Activated naive CD4-positive, alpha-beta T cell treated with anti-CD3 and anti-CD28 coated beads, Interleukin-2, amount 50 U/mL, for 72 hours (primary cell): ENCODE results near the gene ZACN. TPM values are rescaled to one million over a fixed set of nuclear protein-coding genes. Genes with fewer than 3 reads are reported as not detected.

Experiments used
- ATAC-seq, 2 donors: fragments of 150-1000 bp; cut with Tn5 transposase; 2 replicates each; pipeline ENCODE4 v1.10.0; 2021; ENCODE audit warnings: mild to moderate bottlenecking in 2 of 2, moderate library complexity in 2 of 2
- DNase-seq, 2 donors: peaks; one replicate each; pipeline ENCODE4 v3.0.0; 2021 to 2022; ENCODE audit warnings: low spot score in 2 of 2
- H3K27ac Mint-ChIP-seq, 2 donors: one replicate each; pipeline ENCODE4 v1.8.0; 2022; ENCODE audit warnings: mild to moderate bottlenecking in 2 of 2, mixed read lengths in 2 of 2
- H3K36me3 Mint-ChIP-seq, 2 donors: one replicate each; pipeline ENCODE4 v1.8.0; 2022; ENCODE audit warnings: mixed read lengths in 2 of 2
- H3K9me3 Mint-ChIP-seq, 2 donors: one replicate each; pipeline ENCODE4 v1.8.0; 2022; ENCODE audit warnings: mixed read lengths in 2 of 2
- total RNA-seq, 2 donors: library from RNA; stranded (reverse); gene quantifications; one replicate each; pipeline ENCODE4 v1.2.3, GENCODE V29; 2022

Gene ZACN
- total RNA-seq, 2 donors from 2014 or later = 6.8 to 15.7 TPM

DNA sequence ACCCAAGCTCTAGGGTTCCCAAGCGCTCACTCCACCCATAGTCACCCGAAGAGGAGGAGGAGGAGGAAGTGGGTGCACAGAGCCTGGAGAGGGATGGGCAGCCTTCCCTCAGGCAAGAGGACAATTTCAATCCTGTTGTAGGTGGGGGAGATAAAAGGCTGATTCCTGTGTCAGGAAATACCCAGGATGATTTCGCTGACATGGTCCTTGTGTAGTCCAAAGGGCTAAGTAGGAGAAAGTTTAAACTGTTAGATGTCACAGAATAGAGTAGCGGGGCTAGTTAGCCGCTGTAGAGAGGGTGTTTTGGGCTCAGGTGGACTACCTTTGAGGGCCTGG, 25.9 kb downstream of the ZACN start:
- peak overlapping the region; percentile 22 to 94 for H3K27ac Mint-ChIP-seq
- no peak for ATAC-seq

DNA sequence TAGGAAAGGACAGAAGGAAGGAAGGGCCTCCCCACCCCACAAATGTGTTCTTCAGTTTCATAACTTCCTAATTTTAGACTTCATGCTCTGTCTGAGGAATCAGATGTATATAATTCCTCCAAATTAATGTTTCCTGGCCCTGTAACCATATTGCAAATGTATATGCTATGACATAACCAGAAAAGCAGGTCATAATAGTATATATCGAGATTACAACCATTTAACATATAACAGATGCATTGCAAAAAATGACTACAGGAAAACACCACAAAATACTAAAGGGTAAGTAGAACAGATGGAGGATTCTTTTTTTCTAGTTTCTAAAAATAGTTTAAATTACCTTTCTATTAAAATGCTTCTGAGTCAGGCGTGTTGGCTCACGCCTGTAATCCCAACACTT, 27.7 kb downstream of the ZACN start:
- Mint-ChIP-seq H3K9me3 (no peaks in the 10 kb centered on the region), H3K27ac (no peak overlapping the region), H3K36me3 (peaks cover 7 to 16% of the 10 kb centered on the region in 2 donors)
- DNase-seq = no peak
- ATAC-seq = no peak

More for the DNA sequence above, 25.9 kb downstream of the ZACN start:
- Mint-ChIP-seq H3K36me3 (peaks cover 11 to 18% of the 10 kb centered on the region in 2 donors), H3K9me3 (no peaks in the 10 kb centered on the region)
- DNase-seq = no peak

DNA sequence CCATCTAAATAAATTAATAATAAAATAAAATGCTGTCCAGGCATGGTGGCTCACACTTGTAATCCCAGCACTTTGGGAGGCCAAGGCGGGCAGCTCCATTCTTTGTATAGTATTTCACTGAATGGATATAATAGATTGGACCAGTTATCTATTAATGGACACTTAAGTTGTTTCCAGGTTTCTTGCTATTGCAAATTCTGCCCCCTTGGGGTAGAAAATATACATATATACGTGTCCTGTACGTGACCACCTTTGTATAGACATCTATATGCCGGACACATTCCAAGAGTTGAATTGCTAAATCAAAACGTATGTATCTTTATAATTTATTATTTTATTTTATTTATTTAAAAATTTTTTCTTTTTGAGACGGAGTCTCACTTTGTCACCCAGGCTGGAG, 28.5 kb downstream of the ZACN start:
- DNase-seq (no peak), ATAC-seq (no peak)
- Mint-ChIP-seq H3K36me3 (peaks cover 7 to 14% of the 10 kb centered on the region in 2 donors), H3K9me3 (no peaks in the 10 kb centered on the region), H3K27ac (no peak overlapping the region)

DNA sequence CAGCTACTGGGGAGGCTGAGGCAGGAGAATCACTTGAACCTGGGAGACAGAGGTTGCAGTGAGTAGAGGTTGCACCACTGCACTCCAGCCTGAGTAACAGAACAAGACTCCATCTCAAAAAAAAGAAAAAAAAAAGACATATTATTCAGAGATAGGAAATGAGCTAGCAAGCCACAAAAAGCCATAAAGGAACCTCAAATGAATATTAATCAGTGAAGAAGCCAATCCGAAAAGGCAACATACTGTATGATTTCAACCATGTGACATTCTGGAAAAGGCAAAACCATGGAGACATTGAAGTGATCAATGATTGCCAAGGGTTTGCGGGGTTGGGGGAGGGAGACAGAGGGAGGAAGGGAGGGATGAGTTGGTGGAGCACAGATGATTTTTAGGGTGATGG, 33.0 kb downstream of the ZACN start:
- no peak for DNase-seq
- H3K9me3 Mint-ChIP-seq = no peaks in the 10 kb centered on the region
- no peak overlapping the region for H3K27ac Mint-ChIP-seq
- ATAC-seq = no peak
- H3K36me3 Mint-ChIP-seq = no peaks in the 10 kb centered on the region

DNA sequence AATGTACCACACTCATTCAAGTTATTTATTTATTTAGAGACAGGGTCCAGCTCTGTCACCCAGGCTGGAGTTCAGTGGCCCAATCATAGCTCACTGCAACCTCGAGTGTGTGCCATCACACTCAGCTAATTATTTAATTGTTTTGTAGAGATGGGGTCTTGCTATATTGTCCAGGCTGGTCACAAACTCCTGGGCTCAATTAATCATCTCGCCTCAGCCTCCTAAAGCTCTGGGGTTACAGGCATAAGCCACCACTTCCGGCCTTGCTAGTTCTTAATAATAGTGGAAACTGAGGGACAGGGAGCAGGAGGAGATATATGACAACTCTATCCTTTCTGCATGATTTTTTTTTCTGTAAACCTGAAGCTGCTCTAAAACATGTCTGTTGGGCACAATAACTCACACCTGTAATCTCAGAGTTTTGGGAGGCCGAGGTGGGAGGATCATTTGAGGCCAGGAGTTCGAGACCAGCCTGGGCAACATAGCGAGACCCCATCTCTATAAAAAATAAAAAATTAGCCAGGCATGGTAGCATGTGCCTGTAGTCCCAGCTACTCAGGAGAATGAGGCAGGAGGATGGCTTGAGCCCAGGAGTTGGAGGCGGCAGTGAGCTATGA, 36.3 kb downstream of the ZACN start:
- Mint-ChIP-seq H3K9me3 (no peaks in the 10 kb centered on the region), H3K36me3 (no peaks in the 10 kb centered on the region), H3K27ac (no peak overlapping the region)
- no peak for DNase-seq
- ATAC-seq = no peak

DNA sequence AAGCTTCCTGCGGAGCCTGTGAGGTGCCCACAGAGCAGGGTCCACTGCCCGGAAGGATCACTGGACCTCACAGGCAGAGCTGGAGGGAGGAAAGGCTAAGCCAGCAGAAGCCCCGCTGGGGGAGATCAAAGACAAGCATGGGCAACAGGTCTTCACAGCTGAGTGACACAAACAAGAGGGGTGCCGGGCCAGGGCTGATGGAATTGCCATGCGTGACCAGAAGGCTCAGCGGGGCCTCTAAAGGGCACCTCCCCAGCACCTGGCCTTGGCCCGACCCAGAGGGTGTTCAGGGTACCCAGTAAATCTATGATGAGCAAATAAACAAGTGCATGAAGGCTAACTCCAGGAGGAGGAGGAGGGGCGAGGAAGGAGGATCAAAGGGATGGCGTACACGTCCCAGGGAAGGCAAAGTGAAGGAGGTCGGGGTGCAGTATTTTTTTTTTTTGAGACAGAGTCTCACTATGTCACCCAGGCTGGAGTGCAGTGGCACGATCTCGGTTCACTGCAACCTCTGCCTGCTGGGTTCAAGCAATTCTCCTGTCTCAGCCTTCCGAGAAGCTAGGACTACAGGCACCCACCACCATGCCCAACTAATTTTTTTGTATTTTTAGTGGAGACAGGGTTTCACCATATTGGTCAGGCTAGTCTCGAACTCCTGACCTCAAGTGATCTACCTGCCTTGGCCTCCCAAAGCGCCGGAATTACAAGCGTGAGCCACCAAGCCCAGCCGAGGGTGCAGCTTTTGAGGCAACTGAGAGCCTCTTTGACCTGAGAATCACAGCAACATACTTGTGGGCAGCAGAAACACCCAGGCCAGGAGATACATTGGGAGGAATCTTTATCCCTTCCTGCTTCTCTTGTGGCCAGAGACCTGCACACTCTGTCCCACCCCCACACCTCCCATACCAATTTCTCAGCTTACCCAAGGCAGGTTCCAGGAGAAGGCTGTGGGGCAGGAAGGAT, 40.7 kb downstream of the ZACN start:
- Mint-ChIP-seq H3K9me3 (no peaks in the 10 kb centered on the region), H3K36me3 (no peaks in the 10 kb centered on the region), H3K27ac (peak overlapping the region in 1 of 2 donors; percentile 20)
- DNase-seq (no peak), ATAC-seq (no peak)

DNA sequence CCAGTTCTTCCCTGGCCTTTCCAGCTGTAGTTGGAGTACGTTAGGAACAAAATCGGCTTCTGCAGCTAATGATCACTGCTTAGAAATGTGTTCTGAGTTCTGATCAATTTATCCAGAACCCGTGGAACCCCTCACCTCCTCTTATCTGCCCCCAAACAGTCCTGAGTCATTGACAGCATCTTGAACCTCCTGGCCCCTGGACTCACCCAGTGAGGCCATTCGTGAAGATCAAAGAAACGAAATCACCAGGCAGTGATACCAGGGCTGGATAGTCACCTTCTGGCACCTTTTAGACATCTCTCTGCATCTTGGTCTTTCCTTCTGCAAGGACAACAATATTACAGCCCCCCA, 41.7 kb downstream of the ZACN start:
- Mint-ChIP-seq H3K36me3 (no peaks in the 10 kb centered on the region), H3K9me3 (no peaks in the 10 kb centered on the region), H3K27ac (peak overlapping the region; percentile 79 to 82)
- ATAC-seq = no peak
- DNase-seq = no peak

DNA sequence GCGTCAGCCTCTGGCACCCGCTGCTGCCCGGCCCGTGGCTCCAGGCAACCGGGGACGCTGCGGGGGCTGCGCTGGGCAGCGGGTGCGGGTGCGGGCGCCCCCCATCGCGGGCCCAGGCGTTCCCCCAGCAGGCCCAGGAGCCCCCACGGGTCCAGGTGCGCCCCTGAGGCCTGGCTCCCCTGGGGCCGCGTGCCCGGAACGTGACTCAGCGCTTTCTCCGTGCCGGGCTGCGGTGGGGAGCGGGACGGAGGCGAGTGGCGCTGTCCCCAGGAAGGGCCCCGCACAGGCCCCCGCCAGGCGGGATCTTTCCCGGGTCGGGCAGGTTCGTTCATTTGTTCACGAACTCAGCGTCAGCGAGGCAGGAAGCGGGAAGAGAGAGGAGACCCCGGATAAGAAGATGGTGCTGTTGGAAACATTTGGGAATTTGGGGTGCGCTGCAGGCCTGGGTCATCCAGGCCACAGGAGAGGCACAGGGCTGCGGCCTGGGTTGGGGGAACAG, 43.0 kb downstream of the ZACN start:
- no peaks in the 10 kb centered on the region for H3K9me3 Mint-ChIP-seq
- no peaks in the 10 kb centered on the region for H3K36me3 Mint-ChIP-seq
- ATAC-seq (peak; percentile 18 to 31), DNase-seq (no peak)
- peak overlapping the region in 1 of 2 donors; percentile 79 for H3K27ac Mint-ChIP-seq

DNA sequence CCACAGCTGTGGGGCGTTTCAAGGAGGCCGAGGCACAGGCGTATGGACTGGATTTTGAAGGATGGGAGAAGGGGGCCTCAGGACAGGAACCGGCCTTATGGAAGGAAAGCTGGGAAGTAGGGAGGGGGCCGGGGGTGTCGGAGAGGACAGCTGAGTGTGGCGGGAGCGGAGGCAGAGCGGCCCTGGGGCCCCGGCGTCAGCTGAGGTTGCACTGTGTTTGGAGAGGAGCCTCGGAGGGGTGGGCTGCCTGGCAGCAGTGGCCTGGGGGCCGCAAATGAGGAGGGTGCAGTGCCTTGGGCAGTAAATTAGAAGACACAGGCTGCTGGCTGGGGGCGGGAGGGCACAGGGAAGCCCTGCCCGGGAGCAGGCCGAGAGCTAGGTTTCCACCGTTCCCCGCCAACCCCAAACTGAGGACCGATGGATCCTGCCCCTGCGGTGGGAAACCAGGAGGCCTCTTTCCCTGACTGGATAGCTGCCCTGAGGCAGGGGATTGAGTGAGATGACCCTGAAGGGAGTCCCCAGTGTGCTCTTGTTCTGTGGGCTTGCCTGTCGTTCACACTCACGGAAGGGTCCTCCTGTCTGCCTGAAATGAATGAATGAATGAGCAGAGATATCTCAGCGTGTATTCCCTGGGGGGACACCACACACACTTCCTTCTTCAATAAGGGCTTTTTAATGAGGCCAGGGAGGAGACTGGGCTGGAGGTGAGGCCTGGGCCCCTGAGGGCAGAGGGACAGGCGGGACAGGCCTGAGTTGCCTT, 43.6 kb downstream of the ZACN start:
- peak overlapping the region; percentile 29 to 79 for H3K27ac Mint-ChIP-seq
- H3K36me3 Mint-ChIP-seq = no peaks in the 10 kb centered on the region
- no peak for DNase-seq
- H3K9me3 Mint-ChIP-seq = no peaks in the 10 kb centered on the region
- ATAC-seq = no peak

DNA sequence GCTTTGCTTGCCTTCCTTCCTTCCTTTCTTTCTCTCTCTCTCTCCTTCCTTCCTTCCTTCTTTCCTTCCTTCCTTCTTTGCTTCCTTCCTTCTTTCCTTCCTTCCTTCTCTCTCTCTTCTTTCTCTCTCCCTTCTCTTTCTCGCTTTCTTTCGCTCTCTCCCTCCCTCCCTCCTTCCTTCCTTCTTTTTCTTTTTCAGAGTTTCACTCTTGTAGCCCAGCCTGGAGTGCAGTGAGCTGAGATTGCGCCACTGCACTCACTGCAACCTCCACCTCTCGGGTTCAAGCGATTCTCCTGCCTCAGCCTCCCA, 44.2 kb downstream of the ZACN start:
- H3K36me3 Mint-ChIP-seq = no peaks in the 10 kb centered on the region
- H3K27ac Mint-ChIP-seq = peak overlapping the region; percentile 29 to 79
- ATAC-seq (no peak), DNase-seq (no peak)
- no peaks in the 10 kb centered on the region for H3K9me3 Mint-ChIP-seq

DNA sequence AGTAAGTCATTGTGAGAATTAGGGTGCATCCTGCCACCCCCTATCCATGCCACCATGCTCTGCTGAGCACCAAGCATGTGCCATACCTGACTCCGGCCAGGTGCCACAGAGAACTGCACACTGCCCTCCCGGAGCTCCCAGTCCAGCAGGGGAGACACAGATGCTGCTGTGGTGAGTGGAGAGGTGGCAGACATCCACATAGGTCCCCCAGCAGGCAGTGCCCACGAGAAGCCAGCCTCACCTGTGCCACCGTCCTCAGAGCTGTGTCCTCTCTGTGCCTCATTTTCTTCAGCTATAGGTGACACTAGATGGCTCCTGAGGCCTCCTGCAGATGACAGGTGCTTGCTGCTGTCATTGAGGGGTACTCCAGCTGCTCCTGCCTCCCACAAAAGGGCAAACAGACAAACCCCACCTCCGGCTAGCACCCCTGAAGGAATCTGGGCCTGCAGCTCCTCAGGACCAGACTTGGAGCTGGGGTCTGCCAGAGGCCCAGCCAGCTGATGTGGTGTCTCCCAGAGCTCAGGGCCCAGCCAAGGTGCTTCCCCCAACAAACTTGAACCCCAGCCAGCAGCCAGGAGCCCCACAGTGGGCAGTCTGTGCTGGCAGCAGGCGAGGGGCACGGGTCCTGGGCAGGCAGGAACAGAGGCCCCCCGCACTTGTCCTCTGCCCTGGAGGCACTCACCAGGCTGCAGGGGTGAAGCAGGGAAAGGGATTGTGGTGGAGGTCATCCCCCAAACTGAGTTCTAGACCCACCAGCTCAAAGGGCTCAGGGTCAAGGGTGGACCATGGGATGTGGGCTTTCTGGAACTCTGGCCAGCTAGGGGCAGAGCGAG, 45.0 kb downstream of the ZACN start:
- Mint-ChIP-seq H3K27ac (peak overlapping the region in 1 of 2 donors; percentile 79), H3K9me3 (no peaks in the 10 kb centered on the region), H3K36me3 (no peaks in the 10 kb centered on the region)
- ATAC-seq (no peak), DNase-seq (no peak)

DNA sequence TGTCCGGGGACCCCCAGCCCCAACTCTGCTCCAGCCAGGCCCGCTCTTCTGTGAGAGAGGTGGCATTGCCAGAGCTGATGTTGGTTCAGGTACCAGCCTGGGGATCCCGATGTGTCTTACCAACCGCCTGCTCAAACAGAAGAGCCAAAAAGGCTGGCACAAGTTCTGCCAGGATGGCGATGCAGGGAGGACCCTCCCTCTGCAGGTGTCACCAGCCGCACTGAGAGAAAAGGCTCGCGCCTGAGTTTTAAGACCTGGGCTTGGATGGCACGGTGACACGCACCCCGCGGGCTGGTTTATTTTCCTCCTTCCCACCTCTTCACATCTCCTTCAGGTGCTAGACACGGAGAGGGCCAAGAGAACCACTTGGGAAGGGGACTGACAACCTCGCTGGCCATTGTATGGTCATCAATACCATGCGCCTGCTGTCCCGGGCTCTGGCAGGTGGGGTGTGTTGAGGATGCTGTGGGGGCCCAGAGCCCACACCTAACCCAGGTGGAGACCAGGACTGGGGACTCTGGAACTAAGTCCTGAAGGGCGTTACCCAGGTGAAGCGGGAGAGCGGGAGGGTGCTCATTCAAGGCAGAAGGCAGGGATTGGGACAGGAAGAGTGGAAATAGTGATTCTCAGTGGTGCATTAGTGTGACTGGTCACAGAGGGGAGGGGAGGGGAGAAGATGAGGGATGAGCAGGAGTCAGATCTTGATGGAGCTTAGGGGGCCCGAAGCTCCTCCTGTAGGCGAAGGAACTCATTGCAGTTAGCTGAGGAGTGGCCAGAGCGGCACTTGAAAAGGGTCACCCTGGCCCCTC, 45.8 kb downstream of the ZACN start:
- no peak for ATAC-seq
- Mint-ChIP-seq H3K9me3 (no peaks in the 10 kb centered on the region), H3K36me3 (no peaks in the 10 kb centered on the region), H3K27ac (peak overlapping the region in 1 of 2 donors; percentile 71)
- DNase-seq = no peak

DNA sequence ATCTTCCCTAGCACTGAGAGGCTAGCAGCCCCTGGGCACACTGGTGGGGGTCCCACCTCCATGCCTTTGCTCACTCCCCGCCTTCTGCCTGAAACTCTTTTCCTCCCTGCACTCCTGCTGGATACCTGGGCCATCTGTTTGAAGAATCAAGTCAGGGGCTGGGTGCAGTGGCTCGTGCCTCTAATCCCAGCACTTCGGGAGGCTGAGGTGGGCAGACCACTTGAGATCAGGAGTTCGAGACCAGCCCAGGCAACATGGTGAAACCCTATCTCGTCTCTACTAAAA, 46.4 kb downstream of the ZACN start:
- H3K36me3 Mint-ChIP-seq = no peaks in the 10 kb centered on the region
- H3K27ac Mint-ChIP-seq = no peak overlapping the region
- no peak for ATAC-seq

DNA sequence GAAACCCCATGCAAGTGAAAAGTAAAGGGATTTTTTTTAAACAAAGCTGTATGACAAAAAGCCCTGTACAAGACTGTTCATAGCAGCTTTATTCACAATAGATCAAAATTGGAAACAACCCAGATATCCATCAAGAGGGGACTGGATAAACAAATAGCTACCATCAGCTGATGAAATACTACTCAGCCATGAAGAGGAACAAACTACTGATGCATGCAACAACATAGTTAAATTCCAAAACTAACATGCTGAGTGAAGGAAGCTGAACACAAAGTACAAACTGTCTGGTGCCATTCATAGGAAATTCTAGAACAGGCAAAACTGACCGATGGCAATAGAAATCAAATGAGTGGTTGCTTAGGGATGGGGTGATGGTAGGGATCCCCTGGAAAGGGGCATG, 46.9 kb downstream of the ZACN start:
- no peak overlapping the region for H3K27ac Mint-ChIP-seq
- H3K36me3 Mint-ChIP-seq = no peaks in the 10 kb centered on the region
- no peaks in the 10 kb centered on the region for H3K9me3 Mint-ChIP-seq
- DNase-seq (no peak), ATAC-seq (no peak)

More for the DNA sequence above, 46.4 kb downstream of the ZACN start:
- H3K9me3 Mint-ChIP-seq = no peaks in the 10 kb centered on the region
- no peak for DNase-seq

DNA sequence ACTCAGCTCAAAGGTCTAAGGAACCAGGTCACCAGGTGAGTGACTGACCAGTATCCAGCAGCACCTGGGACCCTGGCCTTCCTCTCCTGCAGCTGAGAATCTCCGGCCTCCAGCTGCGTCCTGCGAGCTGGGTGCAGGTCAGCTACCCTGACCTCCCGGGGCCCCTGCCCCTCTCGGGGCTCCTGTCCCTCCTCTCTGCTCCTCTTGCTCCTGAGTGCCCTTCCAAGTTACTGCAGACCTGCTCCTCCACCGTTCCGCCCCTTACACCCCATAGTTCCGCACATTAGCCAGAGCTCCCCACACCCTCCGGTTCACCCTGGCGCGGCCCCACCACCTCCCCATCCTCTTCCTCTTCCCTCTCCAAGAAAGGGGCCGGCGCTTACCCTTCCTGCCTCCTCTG, 51.5 kb downstream of the ZACN start:
- ATAC-seq (no peak), DNase-seq (no peak)
- Mint-ChIP-seq H3K9me3 (no peaks in the 10 kb centered on the region), H3K27ac (peak overlapping the region in 1 of 2 donors; percentile 4), H3K36me3 (no peaks in the 10 kb centered on the region)
